NCI-H748 (cell line): ENCODE measurements around the gene VPS13D.

Experiments
- DNase-seq: peaks from one replicate; lab custom pipeline; 2025; ENCODE audit not compliant: unreplicated experiment; lab: John Stamatoyannopoulos, UW

VPS13D gene

DNA sequence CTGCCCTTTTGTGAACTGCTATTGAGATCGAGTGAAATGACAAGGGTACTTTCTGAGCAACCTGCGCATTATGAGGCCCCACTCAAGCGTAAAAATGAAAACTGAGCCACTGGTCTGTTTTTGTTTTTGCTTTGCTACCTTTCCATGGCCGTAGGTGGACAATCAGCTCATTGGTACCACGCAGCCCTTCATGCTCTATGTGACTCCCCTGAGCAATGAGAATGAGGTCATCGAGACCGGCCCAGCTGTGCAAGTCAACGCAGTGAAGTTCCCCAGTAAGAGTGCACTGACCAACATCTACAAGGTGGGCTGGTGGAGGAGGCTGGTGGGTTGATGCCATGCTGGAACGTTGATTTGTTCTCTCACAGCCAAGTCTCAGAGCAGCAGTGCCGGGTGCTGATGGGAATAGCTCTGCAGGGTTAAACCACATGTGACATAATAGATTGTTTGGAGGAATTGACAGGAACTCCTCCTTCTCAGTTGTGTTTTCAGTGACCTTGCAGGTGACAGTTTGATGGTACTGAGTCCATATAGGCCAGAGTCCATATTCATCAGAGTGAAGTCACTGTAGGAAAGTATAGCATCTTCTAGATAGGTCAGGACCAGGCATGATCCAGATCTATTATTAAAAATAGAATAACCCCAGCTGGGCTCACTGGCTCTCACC is 170.3 kb downstream of the VPS13D start:
- DNase-seq: no peak

DNA sequence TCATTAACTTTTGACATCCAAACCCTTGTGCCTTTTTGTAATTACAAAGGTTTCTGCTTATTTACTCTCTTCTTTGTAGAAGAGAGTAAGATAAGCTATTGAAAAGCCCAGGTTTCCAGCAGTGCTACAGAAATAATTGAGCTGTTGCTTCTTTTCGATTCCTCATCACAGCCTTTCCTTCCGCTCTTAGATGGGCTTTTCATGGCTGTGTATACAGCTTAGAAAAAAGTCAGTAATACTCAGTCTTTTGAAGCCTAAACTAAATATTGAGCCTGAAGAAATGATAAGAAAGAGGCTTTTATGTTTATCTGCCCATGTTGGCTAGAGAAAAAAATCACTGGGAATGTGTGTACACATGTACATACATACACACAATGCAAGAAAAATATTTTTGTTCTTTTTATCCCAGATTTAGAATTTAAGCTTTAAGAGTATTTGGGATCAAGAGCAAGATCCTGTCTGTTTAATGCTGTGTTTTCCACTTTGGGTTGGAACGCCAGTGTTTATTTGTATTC is 172.4 kb downstream of the VPS13D start:
- no peak for DNase-seq

GRCh38 chr1:12402842-12403241 is 173.0 kb downstream of the VPS13D start:
- DNase-seq: no peak

GRCh38 chr1:12404918-12405317 is 175.1 kb downstream of the VPS13D start:
- no peak for DNase-seq

GRCh38 chr1:12405325-12406210 is 175.7 kb downstream of the VPS13D start:
- DNase-seq: peak; percentile 2

- DNase-seq: no peak
Measured at GRCh38 chr1:12406211-12407021, 176.6 kb downstream of the VPS13D start.

DNA sequence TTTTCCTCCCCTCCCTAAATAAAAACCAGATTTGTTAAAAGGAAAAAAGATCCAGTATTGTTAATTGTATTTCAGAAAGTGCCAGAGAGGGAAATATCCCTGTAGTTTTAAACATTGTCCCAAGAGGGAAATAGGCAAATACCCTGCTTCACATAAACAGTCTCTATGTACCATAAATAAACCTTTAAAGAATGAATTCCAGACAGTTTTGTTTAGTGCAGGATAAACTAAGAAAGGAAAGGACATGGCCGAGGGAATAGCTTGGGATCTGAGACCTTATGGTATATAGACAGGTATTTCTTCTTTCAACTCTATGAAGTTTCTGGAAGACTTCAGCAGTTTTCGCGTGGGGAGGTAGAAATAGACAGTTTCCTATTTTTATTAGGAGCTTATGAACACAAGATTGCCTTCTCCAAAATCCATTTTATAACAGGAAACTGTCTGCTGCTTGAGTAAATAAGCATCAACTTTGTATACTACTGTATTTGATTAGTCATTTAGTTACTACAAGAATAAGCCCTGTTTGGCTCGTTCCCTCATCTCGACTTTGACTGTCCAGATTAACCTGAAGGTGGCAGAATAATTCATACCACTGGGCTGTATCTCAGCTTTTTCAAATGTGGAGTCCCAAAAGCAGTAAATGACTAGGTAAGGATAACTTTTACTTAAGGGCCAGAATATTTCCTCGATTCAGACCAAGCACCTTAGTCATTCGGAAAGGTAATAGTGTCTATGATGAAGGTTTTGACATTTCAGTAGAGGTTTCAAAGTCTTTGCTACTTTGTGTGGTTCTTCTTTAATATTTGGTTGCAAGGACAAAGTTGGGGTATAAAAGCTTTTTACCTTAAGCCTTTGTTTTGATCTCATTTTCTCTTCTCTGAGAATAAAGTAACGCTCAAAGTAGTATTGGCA is 177.5 kb downstream of the VPS13D start:
- no peak for DNase-seq

GRCh38 chr1:12407962-12408454 is 178.2 kb downstream of the VPS13D start:
- DNase-seq: no peak

DNA sequence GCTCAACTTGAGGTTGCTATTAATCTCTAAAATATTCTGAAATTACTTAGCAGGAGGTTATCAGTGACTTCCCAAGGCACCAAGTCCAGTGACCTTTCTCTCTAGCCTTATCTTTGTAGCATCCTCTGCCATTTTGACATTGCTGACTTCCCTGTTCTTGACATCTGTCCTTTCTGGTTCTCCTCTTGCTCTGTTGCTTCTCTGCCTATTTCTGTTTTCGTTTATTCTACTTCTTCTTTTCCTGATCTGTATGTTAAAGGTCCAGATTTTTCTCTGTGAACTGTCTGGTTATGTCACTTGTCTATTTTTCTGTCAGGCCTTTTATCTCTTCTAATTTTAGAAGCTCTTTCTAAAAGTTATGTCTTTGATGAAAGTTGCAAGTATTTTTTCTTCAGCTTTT is 178.8 kb downstream of the VPS13D start:
- DNase-seq: no peak

GRCh38 chr1:12409681-12410080 is 179.9 kb downstream of the VPS13D start:
- DNase-seq: no peak

GRCh38 chr1:12410351-12410750 is 180.5 kb downstream of the VPS13D start:
- DNase-seq: no peak

DNA sequence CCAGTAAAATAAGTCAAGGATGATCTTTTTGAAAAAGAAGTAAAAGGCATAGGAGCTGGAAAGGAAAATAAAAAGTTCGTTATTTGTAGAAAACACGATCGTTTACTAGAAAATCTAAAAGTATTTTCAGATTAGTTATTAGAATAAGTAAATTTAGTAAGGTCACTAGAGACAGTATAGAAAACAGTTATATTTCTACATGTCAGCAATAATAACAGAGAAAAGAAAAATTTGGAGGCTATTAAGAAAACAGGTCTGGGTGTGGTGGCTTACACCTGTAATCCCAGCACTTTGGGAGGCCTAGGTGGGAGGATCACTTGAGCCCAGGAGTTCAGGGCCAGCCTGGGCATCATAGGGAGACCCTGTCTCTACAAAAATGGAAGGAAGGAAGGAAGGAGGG is 181.3 kb downstream of the VPS13D start:
- no peak for DNase-seq

DNA sequence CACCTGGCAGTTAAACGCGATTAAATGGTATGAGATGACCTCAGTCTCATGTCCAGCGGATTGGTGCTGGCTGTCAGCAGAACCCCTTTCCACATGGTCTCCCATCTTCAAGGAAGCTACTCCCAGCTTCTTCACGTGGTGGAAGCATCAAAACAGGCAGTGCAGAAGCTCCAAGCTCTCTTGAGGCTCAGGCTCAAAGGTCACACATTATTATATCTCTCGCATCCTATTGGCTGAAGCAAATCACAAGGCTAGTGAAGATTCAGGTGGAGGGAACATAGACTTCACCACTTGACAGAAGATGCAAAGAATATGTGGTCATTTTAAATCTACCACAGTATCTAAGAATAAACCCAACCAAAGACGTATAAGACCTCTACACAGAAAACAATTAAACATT is 181.9 kb downstream of the VPS13D start:
- no peak for DNase-seq

GRCh38 chr1:12412439-12412838 is 182.6 kb downstream of the VPS13D start:
- DNase-seq: no peak

- no peak for DNase-seq
Measured at GRCh38 chr1:12413664-12414410, 184.0 kb downstream of the VPS13D start.

- no peak for DNase-seq
Measured at GRCh38 chr1:12414444-12415018, 184.7 kb downstream of the VPS13D start.

- no peak for DNase-seq
Measured at GRCh38 chr1:12415038-12415466, 185.2 kb downstream of the VPS13D start.

DNA sequence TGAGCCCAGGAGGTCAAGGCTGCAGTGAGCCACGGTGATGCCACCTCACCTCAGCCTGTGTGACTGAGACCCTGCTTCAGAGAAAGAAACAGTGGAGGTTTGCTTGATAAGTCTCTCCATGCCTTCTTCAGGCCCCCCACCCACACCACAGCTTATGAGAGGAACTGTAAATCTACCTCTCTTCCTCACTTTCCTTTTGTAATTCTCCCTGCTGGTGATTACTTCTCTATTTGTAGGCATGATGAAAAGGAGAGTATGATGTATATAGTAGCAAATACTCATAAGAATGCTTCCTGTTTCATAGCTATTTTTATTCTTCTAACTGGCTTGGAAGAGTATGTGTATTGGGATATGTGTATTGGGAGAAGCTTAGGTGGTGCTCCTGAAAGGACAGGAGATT is 186.3 kb downstream of the VPS13D start:
- no peak for DNase-seq

DNA sequence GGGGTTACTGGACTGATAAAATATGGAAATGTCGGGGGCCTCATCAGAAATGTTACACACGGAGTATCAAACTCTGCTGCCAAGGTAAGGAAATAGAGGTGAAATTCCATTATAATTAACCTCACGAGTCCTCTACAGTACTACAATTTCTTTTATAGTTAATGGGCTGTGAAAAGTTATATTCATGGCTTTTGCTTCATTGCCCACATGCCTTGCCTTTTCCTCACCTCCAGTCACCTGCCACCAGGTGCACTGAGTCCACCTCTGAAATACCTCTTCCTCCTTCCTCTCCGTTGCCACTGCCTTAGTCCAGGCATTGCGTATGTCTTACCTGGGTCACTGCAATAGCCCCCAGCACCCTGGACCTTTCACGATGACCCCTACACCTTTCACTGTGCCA is 186.9 kb downstream of the VPS13D start:
- DNase-seq: no peak
